Measurements from ENCODE around the gene MYCT1. TPM values are rescaled to one million over a fixed set of nuclear protein-coding genes. Genes with fewer than 3 reads are reported as not detected.
"Not testable (repeated sequence)": the region's sequence is repeated elsewhere in the genome, so short reads cannot be mapped to it uniquely, and the experiment has no call there.

The MYCT1 gene
- total RNA-seq, 1 donor: 0.36 TPM

GRCh38 chr6:152680879-152681517 is 16.7 kb upstream of the MYCT1 start:
- Histone ChIP-seq H3K79me2 (ENCODE audit: insufficient read depth, low read length) (no peaks in the 10 kb centered on the region), H3K4me2 (ENCODE audit: insufficient read depth, low read length) (no peak overlapping the region), H4K20me1 (ENCODE audit: insufficient read depth, low read length) (no peaks in the 10 kb centered on the region), H3K27ac (ENCODE audit: low read depth, low read length) (no peak overlapping the region), H3K4me1 (ENCODE audit: insufficient read depth, low read length) (no peaks in the 10 kb centered on the region), H3K4me3 (ENCODE audit: insufficient read depth, low read length) (no peak overlapping the region), H3K9me3 (ENCODE audit: low read depth, low read length) (no peaks in the 10 kb centered on the region), H3K36me3 (ENCODE audit: insufficient read depth, low read length) (no peaks in the 10 kb centered on the region), H2AFZ (ENCODE audit: low read length) (peak overlapping the region; percentile 66), H3K27me3 (ENCODE audit: insufficient read depth, low read length) (no peaks in the 10 kb centered on the region)
- DNase-seq (ENCODE audit: insufficient read length, low spot score, missing footprints): no peak
- TF ChIP-seq CTCF (IDR thresholded peaks at IDR 0.05; ENCODE audit: extremely low read depth, low read depth, low read length): no peak

- peak overlapping the region; percentile 20 for H2AFZ ChIP-seq (ENCODE audit: low read length)
- H3K4me2 ChIP-seq (ENCODE audit: insufficient read depth, low read length): no peak overlapping the region
- H3K27me3 ChIP-seq (ENCODE audit: insufficient read depth, low read length): no peaks in the 10 kb centered on the region
- no peak overlapping the region for H3K27ac ChIP-seq (ENCODE audit: low read depth, low read length)
- no peak for TF ChIP-seq CTCF (IDR thresholded peaks at IDR 0.05; ENCODE audit: extremely low read depth, low read depth, low read length)
- H3K36me3 ChIP-seq (ENCODE audit: insufficient read depth, low read length): no peaks in the 10 kb centered on the region
- DNase-seq (ENCODE audit: insufficient read length, low spot score, missing footprints): no peak
- no peak overlapping the region for H3K4me3 ChIP-seq (ENCODE audit: insufficient read depth, low read length)
- H3K9me3 ChIP-seq (ENCODE audit: low read depth, low read length): no peaks in the 10 kb centered on the region
- no peaks in the 10 kb centered on the region for H3K4me1 ChIP-seq (ENCODE audit: insufficient read depth, low read length)
- no peaks in the 10 kb centered on the region for H4K20me1 ChIP-seq (ENCODE audit: insufficient read depth, low read length)
- no peaks in the 10 kb centered on the region for H3K79me2 ChIP-seq (ENCODE audit: insufficient read depth, low read length)
Observed at GRCh38 chr6:152682141-152682540, 15.6 kb upstream of the MYCT1 start.

GRCh38 chr6:152682935-152683334 is 14.8 kb upstream of the MYCT1 start:
- H3K36me3 ChIP-seq (ENCODE audit: insufficient read depth, low read length); H4K20me1 ChIP-seq (ENCODE audit: insufficient read depth, low read length); H3K27me3 ChIP-seq (ENCODE audit: insufficient read depth, low read length); DNase-seq (ENCODE audit: insufficient read length, low spot score, missing footprints); H3K4me3 ChIP-seq (ENCODE audit: insufficient read depth, low read length); H3K4me2 ChIP-seq (ENCODE audit: insufficient read depth, low read length); H3K79me2 ChIP-seq (ENCODE audit: insufficient read depth, low read length); H3K9me3 ChIP-seq (ENCODE audit: low read depth, low read length); H3K27ac ChIP-seq (ENCODE audit: low read depth, low read length); H3K4me1 ChIP-seq (ENCODE audit: insufficient read depth, low read length): not testable (repeated sequence)
- peak overlapping the region; percentile 20 for H2AFZ ChIP-seq (ENCODE audit: low read length)

GRCh38 chr6:152685819-152686218 is 11.9 kb upstream of the MYCT1 start:
- Histone ChIP-seq H2AFZ (ENCODE audit: low read length) (no peak overlapping the region), H3K9me3 (ENCODE audit: low read depth, low read length) (no peaks in the 10 kb centered on the region), H3K36me3 (ENCODE audit: insufficient read depth, low read length) (no peaks in the 10 kb centered on the region), H3K79me2 (ENCODE audit: insufficient read depth, low read length) (no peaks in the 10 kb centered on the region), H3K27ac (ENCODE audit: low read depth, low read length) (no peak overlapping the region), H3K4me2 (ENCODE audit: insufficient read depth, low read length) (no peak overlapping the region), H3K27me3 (ENCODE audit: insufficient read depth, low read length) (no peaks in the 10 kb centered on the region), H3K4me3 (ENCODE audit: insufficient read depth, low read length) (no peak overlapping the region), H4K20me1 (ENCODE audit: insufficient read depth, low read length) (no peaks in the 10 kb centered on the region), H3K4me1 (ENCODE audit: insufficient read depth, low read length) (no peaks in the 10 kb centered on the region)
- TF ChIP-seq CTCF (IDR thresholded peaks at IDR 0.05; ENCODE audit: extremely low read depth, low read depth, low read length): no peak
- DNase-seq (ENCODE audit: insufficient read length, low spot score, missing footprints): no peak

Measured in osteoblast (primary cell).